ENCODE results near the gene ERBB2. TPM values are rescaled to one million over a fixed set of nuclear protein-coding genes. Genes with fewer than 3 reads are reported as not detected.

ERBB2 gene
- total and polyA plus RNA-seq, 2 of the 13 experiments (the other 11 are each of a cell fraction or from before 2014, with no cell fraction given) = 57.7 to 64.1 TPM

DNA sequence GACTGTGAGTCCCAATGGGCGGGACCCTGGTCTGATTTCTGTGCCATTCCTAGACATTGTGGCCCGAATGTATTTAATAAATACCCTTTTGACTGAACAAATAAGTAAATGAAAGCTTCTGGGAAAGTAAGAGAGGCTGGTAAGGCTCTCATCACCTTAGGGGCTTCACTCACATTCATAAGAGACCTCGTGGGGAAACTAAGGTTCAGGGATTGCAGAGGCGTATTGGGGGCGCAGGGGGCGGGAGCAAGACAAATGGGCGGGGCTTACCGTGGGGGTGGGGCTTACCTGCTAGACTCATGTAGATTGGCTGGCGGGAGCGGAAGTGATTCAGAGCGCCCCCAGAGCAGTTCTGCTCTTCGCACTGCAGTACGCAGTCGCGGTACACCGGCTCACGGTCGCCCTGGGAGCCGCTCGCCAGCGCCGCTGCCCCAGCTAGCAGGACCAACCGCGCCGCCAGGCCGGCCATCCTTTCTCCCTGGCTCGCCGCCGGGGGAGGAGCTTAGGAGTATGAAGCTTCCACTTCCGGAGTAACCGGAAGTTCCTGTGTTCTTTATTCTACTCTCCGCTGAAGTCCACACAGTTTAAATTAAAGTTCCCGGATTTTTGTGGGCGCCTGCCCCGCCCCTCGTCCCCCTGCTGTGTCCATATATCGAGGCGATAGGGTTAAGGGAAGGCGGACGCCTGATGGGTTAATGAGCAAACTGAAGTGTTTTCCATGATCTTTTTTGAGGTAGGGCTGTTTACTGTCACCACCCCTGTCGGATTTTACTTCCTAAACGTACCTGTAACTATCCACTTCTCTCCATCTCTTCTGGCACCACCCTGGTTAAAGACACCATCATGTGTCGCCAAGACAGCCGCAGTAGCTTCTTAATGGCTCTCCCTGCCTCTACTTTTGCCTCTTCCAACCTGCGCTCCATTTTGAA, 12.1 kb upstream of the ERBB2 start, which contains the start of gene PGAP3 (continued):
- peak; percentile 63; the same call in 1 of the 2 replicates for TF ChIP-seq PITX1 (CRISPR knock-in tag; IDR thresholded peaks at IDR 0.05)
- no peak for TF ChIP-seq ZNF33B (CRISPR knock-in tag; IDR thresholded peaks at IDR 0.05)
- peak; percentile 23; the same call in 1 of the 2 replicates for TF ChIP-seq AHR (CRISPR knock-in tag; IDR thresholded peaks at IDR 0.05)
- TF ChIP-seq ZBTB14 (CRISPR knock-in tag; IDR thresholded peaks at IDR 0.05) = no peak
- no peak for TF ChIP-seq JUNB (CRISPR knock-in tag; IDR thresholded peaks at IDR 0.05; ENCODE audit: borderline replicate concordance)
- TF ChIP-seq NCOA2 (CRISPR knock-in tag; IDR thresholded peaks at IDR 0.05) = no peak; the same call in 1 of the 2 replicates
- TF ChIP-seq ZMAT5 (CRISPR knock-in tag; IDR thresholded peaks at IDR 0.05; ENCODE audit: borderline replicate concordance, low read depth) = no peak
- no peak for TF ChIP-seq CCAR2 (optimal IDR thresholded peaks at IDR 0.05; ENCODE audit: low read depth, low read length)
- no peak for TF ChIP-seq TOE1 (CRISPR knock-in tag; IDR thresholded peaks at IDR 0.05)
- TF ChIP-seq BHLHE40 (IDR thresholded peaks at IDR 0.05; ENCODE audit: low read length) = no peak
- TF ChIP-seq ZFX (CRISPR knock-in tag; IDR thresholded peaks at IDR 0.05; ENCODE audit: low read depth) = no peak; the same call in 1 of the 2 replicates
- no peak for TF ChIP-seq CREB3 (CRISPR knock-in tag; IDR thresholded peaks at IDR 0.05)
- peak; percentile 36; the same call in 1 of the 2 replicates for TF ChIP-seq KLF15 (CRISPR knock-in tag; IDR thresholded peaks at IDR 0.05; ENCODE audit: borderline replicate concordance)
- peak; percentile 54; the same call in 1 of the 2 replicates for TF ChIP-seq HCFC1 (IDR thresholded peaks at IDR 0.05; ENCODE audit: low read depth, low read length)
- no peak for TF ChIP-seq ELK4 (CRISPR knock-in tag; IDR thresholded peaks at IDR 0.05; ENCODE audit: borderline replicate concordance)
- no peak for TF ChIP-seq NR0B2 (CRISPR knock-in tag; IDR thresholded peaks at IDR 0.05)
- TF ChIP-seq ZNF569 (CRISPR knock-in tag; IDR thresholded peaks at IDR 0.05; ENCODE audit: borderline replicate concordance) = no peak
- TF ChIP-seq, protein P1, sequence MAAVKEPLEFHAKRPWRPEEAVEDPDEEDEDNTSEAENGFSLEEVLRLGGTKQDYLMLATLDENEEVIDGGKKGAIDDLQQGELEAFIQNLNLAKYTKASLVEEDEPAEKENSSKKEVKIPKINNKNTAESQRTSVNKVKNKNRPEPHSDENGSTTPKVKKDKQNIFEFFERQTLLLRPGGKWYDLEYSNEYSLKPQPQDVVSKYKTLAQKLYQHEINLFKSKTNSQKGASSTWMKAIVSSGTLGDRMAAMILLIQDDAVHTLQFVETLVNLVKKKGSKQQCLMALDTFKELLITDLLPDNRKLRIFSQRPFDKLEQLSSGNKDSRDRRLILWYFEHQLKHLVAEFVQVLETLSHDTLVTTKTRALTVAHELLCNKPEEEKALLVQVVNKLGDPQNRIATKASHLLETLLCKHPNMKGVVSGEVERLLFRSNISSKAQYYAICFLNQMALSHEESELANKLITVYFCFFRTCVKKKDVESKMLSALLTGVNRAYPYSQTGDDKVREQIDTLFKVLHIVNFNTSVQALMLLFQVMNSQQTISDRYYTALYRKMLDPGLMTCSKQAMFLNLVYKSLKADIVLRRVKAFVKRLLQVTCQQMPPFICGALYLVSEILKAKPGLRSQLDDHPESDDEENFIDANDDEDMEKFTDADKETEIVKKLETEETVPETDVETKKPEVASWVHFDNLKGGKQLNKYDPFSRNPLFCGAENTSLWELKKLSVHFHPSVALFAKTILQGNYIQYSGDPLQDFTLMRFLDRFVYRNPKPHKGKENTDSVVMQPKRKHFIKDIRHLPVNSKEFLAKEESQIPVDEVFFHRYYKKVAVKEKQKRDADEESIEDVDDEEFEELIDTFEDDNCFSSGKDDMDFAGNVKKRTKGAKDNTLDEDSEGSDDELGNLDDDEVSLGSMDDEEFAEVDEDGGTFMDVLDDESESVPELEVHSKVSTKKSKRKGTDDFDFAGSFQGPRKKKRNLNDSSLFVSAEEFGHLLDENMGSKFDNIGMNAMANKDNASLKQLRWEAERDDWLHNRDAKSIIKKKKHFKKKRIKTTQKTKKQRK (IDR thresholded peaks at IDR 0.05; ENCODE audit: low read length) = no peak
- no peak; the same call in 1 of the 2 replicates for TF ChIP-seq RARA (CRISPR knock-in tag; IDR thresholded peaks at IDR 0.05)
- no peak for TF ChIP-seq ZKSCAN5 (CRISPR knock-in tag; IDR thresholded peaks at IDR 0.05)
- peak; percentile 78; the same call in 1 of the 2 replicates for TF ChIP-seq KDM3A (CRISPR knock-in tag; IDR thresholded peaks at IDR 0.05; ENCODE audit: low read depth)
